ENCODE measurements around the gene TPSB2.
"Not testable (repeated sequence)": the region's sequence is repeated elsewhere in the genome, so short reads cannot be mapped to it uniquely, and the experiment has no call there.

The TPSB2 gene

GRCh38 chr16:1240436-1240835 is 10.5 kb upstream of the TPSB2 start, which contains the start of gene TPSAB1:
Gene TPSAB1, plus strand, starts transcription at chr16:1240705. Its CDS starts 234 bp downstream, at chr16:1240939.
- not testable (repeated sequence) for DNase-seq

GRCh38 chr16:1239575-1239974 is 9.6 kb upstream of the TPSB2 start:
- not testable (repeated sequence) for DNase-seq

- DNase-seq, result not testable (repeated sequence)
Measured at GRCh38 chr16:1238909-1239308, 8.9 kb upstream of the TPSB2 start.

- DNase-seq, result no peak
Measured at GRCh38 chr16:1237990-1238389, 8.0 kb upstream of the TPSB2 start.

GRCh38 chr16:1236659-1237058 is 6.7 kb upstream of the TPSB2 start:
- DNase-seq, result not testable (repeated sequence)

GRCh38 chr16:1232049-1232748 is 2.2 kb upstream of the TPSB2 start:
- DNase-seq, result not testable (repeated sequence)

- not testable (repeated sequence) for DNase-seq
Measured at GRCh38 chr16:1231301-1231700, 1.3 kb upstream of the TPSB2 start.

GRCh38 chr16:1230471-1231212 is 658 bp upstream of the TPSB2 start:
- not testable (repeated sequence) for DNase-seq

- DNase-seq, result not testable (repeated sequence)
Measured at GRCh38 chr16:1229476-1229875, 508 bp downstream of the TPSB2 start.

GRCh38 chr16:1228227-1228626 is 1.8 kb downstream of the TPSB2 start:
- DNase-seq, result not testable (repeated sequence)

- not testable (repeated sequence) for DNase-seq
Measured at GRCh38 chr16:1226692-1227091, 3.3 kb downstream of the TPSB2 start.

GRCh38 chr16:1225728-1226311 is 4.2 kb downstream of the TPSB2 start:
- DNase-seq, result not testable (repeated sequence)

GRCh38 chr16:1225051-1225451 is 4.9 kb downstream of the TPSB2 start, which contains the start of gene TPSG1:
Gene TPSG1, minus strand, starts transcription at chr16:1225268. Its CDS starts 16 bp downstream, at chr16:1225252.
- no peak for DNase-seq

GRCh38 chr16:1224558-1224957 is 5.4 kb downstream of the TPSB2 start:
- DNase-seq, result no peak

- DNase-seq, result no peak
Measured at GRCh38 chr16:1223355-1224214, 6.4 kb downstream of the TPSB2 start.

GRCh38 chr16:1222553-1223354 is 7.2 kb downstream of the TPSB2 start:
- no peak for DNase-seq

- DNase-seq, result no peak
Measured at GRCh38 chr16:1221628-1222552, 8.1 kb downstream of the TPSB2 start.

- DNase-seq, result no peak
Measured at GRCh38 chr16:1220841-1221627, 8.9 kb downstream of the TPSB2 start.

GRCh38 chr16:1220098-1220728 is 9.8 kb downstream of the TPSB2 start:
- no peak for DNase-seq

All from activated CD4-positive, alpha-beta T cell treated with anti-CD3 and anti-CD28 coated beads, Interleukin-2, amount 50 U/mL, for 48 hours (primary cell).